Fibroblast of lung (primary cell): ENCODE data around the gene WNT10A. TPM values are rescaled to one million over a fixed set of nuclear protein-coding genes. Genes with fewer than 3 reads are reported as not detected.

Experiments used
- DNase-seq, 2 donors: peaks; one replicate each; pipeline versions ENCODE4 v3.0.0 to v3.0.0-alpha.2; 2010; ENCODE audit warnings: low read depth in 2 of 2
- H2AFZ ChIP-seq: 2 replicates; pipeline ENCODE4 v1.5.1; 2012; ENCODE audit warnings: low read length, control low read depth, inconsistent platforms
- H3K27ac ChIP-seq: 2 replicates; pipeline ENCODE4 v1.5.1; 2011; ENCODE audit warnings: low read length, control low read depth; ENCODE audit not compliant: insufficient read depth
- H3K27me3 ChIP-seq: 2 replicates; pipeline ENCODE4 v1.5.1; 2011; ENCODE audit warnings: mild to moderate bottlenecking, low read length; ENCODE audit not compliant: control insufficient read depth, insufficient read depth
- H3K36me3 ChIP-seq: 2 replicates; pipeline ENCODE4 v1.5.1; 2011; ENCODE audit warnings: low read length; ENCODE audit not compliant: control insufficient read depth, insufficient read depth
- H3K4me1 ChIP-seq: 2 replicates; pipeline ENCODE4 v1.5.1; 2011; ENCODE audit warnings: low read length; ENCODE audit not compliant: control insufficient read depth, insufficient read depth; ENCODE audit errors: extremely low read depth
- H3K4me2 ChIP-seq: 2 replicates; pipeline ENCODE4 v1.5.1; 2011; ENCODE audit warnings: low read length, control low read depth; ENCODE audit not compliant: insufficient read depth; ENCODE audit errors: extremely low read depth
- H3K4me3 ChIP-seq, 4 experiments: fragments of 200-600 bp in 1 of 4; sonication (generic) in 1 of 4; replicated peaks in 1 of 4; 2 replicates each; pipeline ENCODE4 v1.5.1; 2011 to 2016; ENCODE audit warnings: low read length in 4 of 4, low read depth in 3 of 4, mild to moderate bottlenecking in 3 of 4, control low read depth in 2 of 4, inconsistent platforms in 1 of 4, mixed read lengths in 1 of 4; ENCODE audit not compliant: insufficient read depth in 1 of 4; ENCODE audit errors: control extremely low read depth in 1 of 4
- H3K79me2 ChIP-seq: 2 replicates; pipeline ENCODE4 v1.5.1; 2012; ENCODE audit warnings: mild to moderate bottlenecking, low read length, inconsistent platforms; ENCODE audit not compliant: control insufficient read depth, insufficient read depth
- H3K9ac ChIP-seq: 2 replicates; pipeline ENCODE4 v1.5.1; 2011; ENCODE audit warnings: mild to moderate bottlenecking, low read length, control low read depth; ENCODE audit not compliant: insufficient read depth
- H3K9me3 ChIP-seq: 2 replicates; pipeline ENCODE4 v1.5.1; 2012; ENCODE audit warnings: low read depth, low read length; ENCODE audit not compliant: control insufficient read depth, insufficient read depth
- H4K20me1 ChIP-seq: 2 replicates; pipeline ENCODE4 v1.5.1; 2011; ENCODE audit warnings: low read length; ENCODE audit not compliant: control insufficient read depth, insufficient read depth; ENCODE audit errors: extremely low read depth
- EZH2 ChIP-seq: IDR thresholded peaks from 2 replicates; pipeline ENCODE4 v1.5.1; 2012; ENCODE audit warnings: low read length, control low read depth, mild to moderate bottlenecking; ENCODE audit errors: missing control alignments
- polyA plus RNA-seq, 2 donors: library from polyadenylated mRNA; depleted of rRNA in 1 of 2; stranded (reverse) in 1 of 2; unstranded in 1 of 2; fragments of >200 nt; gene quantifications; 2 replicates each; pipeline ENCODE4 v1.2.1, GENCODE V29; 2011 to 2012; ENCODE audit warnings: missing spikeins in 1 of 2
- total RNA-seq: library from RNA; depleted of rRNA; stranded (reverse); fragments of >200 nt; gene quantifications from 2 replicates; pipeline ENCODE4 v1.2.1, GENCODE V29; 2014
- TF ChIP-seq, protein P1 (sequence below), 2 donors: IDR thresholded peaks in 1 of 2; conservative IDR thresholded peaks in 1 of 2; 1 replicate in 1 of 2; 2 replicates in 1 of 2; pipeline ENCODE4 v1.5.1; 2011 to 2012; ENCODE audit warnings: low read length in 2 of 2, control low read depth in 1 of 2, inconsistent platforms in 1 of 2, low read depth in 1 of 2, mild to moderate bottlenecking in 1 of 2

Gene WNT10A
- total and polyA plus RNA-seq, 2 donors (not counting 1 experiment from before 2014, with no cell fraction given) = not detected

DNA sequence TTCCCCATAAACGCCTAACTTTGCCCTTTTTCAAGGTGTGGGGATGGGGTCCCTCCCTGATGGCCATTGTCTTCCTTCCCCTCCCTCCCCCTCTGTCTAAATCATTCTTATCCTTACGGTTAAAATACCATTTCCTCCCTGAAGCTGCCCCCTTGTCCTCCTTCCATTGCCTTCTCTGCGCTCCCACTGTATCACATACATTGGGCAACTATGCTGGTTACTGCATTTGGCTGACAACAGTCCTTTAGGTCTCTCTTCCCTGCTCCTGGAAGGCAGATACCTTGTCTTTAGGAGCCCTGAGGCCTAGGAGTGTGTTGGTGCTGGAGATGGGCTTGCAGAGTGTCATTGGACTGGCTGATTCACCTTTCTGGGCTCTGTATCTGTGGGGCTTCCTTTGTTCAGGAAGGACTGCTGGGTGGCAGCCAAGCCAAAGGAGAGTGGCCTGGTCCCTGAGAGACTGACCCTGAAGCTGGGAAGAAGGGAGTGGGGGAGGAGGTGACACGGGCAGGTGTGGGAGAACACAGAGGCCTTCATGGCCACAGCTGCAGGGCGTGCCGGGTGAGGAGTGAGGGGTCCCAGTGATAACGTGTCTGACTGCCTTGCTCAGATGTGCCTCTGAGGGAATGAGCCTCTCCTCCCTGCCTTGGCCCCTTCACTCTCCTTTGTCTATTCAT, 18.9 kb upstream of the WNT10A start:
- Histone ChIP-seq H3K4me2 (no peak overlapping the region), H3K36me3 (no peaks in the 10 kb centered on the region), H2AFZ (no peak overlapping the region), H3K27me3 (peaks cover 43% of the 10 kb centered on the region), H3K4me3 (no peak overlapping the region), H3K4me1 (no peaks in the 10 kb centered on the region), H3K9ac (no peak overlapping the region), H3K79me2 (no peaks in the 10 kb centered on the region), H3K27ac (no peak overlapping the region), H4K20me1 (no peaks in the 10 kb centered on the region), H3K9me3 (no peaks in the 10 kb centered on the region)
- no peak for DNase-seq
- no peak for TF ChIP-seq EZH2

DNA sequence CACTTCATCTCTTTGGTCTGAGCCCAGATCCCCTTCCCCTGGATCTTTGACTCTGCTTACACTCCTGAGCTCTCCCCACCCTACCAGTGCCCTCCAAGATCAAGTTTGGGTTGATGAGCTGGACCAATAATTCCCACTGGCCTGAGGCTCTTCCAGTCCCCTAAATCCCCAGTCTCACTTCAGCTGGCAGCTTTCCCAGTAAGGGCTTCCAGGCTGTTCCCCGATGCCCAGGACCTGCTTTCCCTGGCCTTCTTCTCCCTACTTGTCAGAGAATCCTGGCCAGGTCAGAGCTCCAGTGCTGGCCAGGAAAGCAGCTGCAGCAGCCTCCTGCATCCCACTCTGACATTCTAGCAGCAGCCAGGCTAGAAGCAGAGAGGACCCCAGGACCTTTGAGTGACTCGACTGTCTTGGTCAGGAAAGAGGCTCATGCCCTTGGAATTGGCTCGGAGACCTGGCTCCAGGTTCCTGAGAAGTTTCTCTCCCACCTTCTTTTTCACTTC, 17.6 kb upstream of the WNT10A start:
- Histone ChIP-seq H2AFZ (no peak overlapping the region), H3K9me3 (no peaks in the 10 kb centered on the region), H3K9ac (no peak overlapping the region), H3K27ac (no peak overlapping the region), H3K36me3 (no peaks in the 10 kb centered on the region), H3K79me2 (no peaks in the 10 kb centered on the region), H4K20me1 (no peaks in the 10 kb centered on the region), H3K27me3 (peaks cover 46% of the 10 kb centered on the region), H3K4me3 (no peak overlapping the region), H3K4me1 (no peaks in the 10 kb centered on the region), H3K4me2 (no peak overlapping the region)
- DNase-seq = no peak
- TF ChIP-seq, protein P1, sequence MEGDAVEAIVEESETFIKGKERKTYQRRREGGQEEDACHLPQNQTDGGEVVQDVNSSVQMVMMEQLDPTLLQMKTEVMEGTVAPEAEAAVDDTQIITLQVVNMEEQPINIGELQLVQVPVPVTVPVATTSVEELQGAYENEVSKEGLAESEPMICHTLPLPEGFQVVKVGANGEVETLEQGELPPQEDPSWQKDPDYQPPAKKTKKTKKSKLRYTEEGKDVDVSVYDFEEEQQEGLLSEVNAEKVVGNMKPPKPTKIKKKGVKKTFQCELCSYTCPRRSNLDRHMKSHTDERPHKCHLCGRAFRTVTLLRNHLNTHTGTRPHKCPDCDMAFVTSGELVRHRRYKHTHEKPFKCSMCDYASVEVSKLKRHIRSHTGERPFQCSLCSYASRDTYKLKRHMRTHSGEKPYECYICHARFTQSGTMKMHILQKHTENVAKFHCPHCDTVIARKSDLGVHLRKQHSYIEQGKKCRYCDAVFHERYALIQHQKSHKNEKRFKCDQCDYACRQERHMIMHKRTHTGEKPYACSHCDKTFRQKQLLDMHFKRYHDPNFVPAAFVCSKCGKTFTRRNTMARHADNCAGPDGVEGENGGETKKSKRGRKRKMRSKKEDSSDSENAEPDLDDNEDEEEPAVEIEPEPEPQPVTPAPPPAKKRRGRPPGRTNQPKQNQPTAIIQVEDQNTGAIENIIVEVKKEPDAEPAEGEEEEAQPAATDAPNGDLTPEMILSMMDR (conservative IDR thresholded peaks at IDR 0.05 in 1 of 2, IDR thresholded peaks at IDR 0.05 in 1 of 2; ENCODE audit: low read depth in 1 of 2, low read length in 2 of 2) = no peak
- no peak for TF ChIP-seq EZH2

DNA sequence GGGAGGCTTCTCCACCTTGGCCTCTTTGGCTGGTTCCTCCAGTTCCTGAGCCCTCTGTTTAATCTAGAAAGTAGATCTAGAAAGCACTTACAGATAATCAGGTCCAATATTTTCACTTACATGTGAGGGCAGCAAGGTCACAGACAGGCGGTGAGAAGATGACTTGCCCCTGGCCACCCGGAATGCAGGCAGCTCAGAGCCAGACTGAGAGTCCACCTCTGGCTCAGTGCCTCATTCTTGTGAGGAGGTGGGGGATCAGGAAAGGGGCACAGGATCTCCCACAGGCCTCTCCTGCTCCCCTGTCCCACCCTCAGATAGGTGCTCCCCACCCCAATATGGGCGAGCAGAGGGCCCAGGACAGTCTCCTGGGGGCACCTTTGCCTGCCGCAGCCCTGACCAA, 15.3 kb upstream of the WNT10A start:
- no peak for TF ChIP-seq EZH2
- TF ChIP-seq, protein P1 (conservative IDR thresholded peaks at IDR 0.05 in 1 of 2, IDR thresholded peaks at IDR 0.05 in 1 of 2; ENCODE audit: low read depth in 1 of 2, low read length in 2 of 2) = no peak
- Histone ChIP-seq H2AFZ (no peak overlapping the region), H3K79me2 (no peaks in the 10 kb centered on the region), H3K9ac (no peak overlapping the region), H3K4me1 (no peaks in the 10 kb centered on the region), H3K36me3 (no peaks in the 10 kb centered on the region), H3K27me3 (peaks cover 30% of the 10 kb centered on the region), H3K4me3 (no peak overlapping the region), H3K4me2 (no peak overlapping the region), H4K20me1 (no peaks in the 10 kb centered on the region), H3K9me3 (no peaks in the 10 kb centered on the region), H3K27ac (no peak overlapping the region)
- no peak for DNase-seq
